DOHH2 (cell line): ENCODE results near the gene DCX.

Experiments used
- H3F3A ChIP-seq: fragments of 200-600 bp; sonication (generic), shearing (Covaris generic); 2 replicates; pipeline ENCODE4 v1.6.0; 2016; ENCODE audit warnings: antibody characterized with exemption, mild to moderate bottlenecking; ENCODE audit not compliant: control insufficient read depth, insufficient read depth
- H3K27ac ChIP-seq: fragments of 200-600 bp; sonication (generic); 2 replicates; pipeline ENCODE4 v1.5.1; 2014; ENCODE audit warnings: low read depth, mild to moderate bottlenecking, low read length, moderate library complexity
- H3K27me3 ChIP-seq: fragments of 200-600 bp; sonication (generic); 2 replicates; pipeline ENCODE4 v1.6.1; 2014; ENCODE audit warnings: mild to moderate bottlenecking, low read length, mixed read lengths; ENCODE audit not compliant: control insufficient read depth
- H3K36me3 ChIP-seq: fragments of 200-600 bp; sonication (generic); 2 replicates; pipeline ENCODE4 v1.6.1; 2014; ENCODE audit warnings: mild to moderate bottlenecking, low read length, moderate library complexity, mixed read lengths; ENCODE audit not compliant: control insufficient read depth
- H3K4me1 ChIP-seq: fragments of 200-600 bp; sonication (generic); 2 replicates; pipeline ENCODE4 v1.6.1; 2014; ENCODE audit warnings: mild to moderate bottlenecking, low read length, mixed read lengths; ENCODE audit not compliant: control insufficient read depth
- H3K4me2 ChIP-seq: fragments of 200-600 bp; sonication (generic); 2 replicates; pipeline ENCODE4 v1.6.0; 2014; ENCODE audit warnings: mild to moderate bottlenecking, low read length, moderate library complexity
- H3K4me3 ChIP-seq: fragments of 200-600 bp; sonication (generic); 2 replicates; pipeline ENCODE4 v1.5.1; 2014; ENCODE audit warnings: mild to moderate bottlenecking, low read length, mixed read lengths
- H3K79me2 ChIP-seq: fragments of 200-600 bp; sonication (generic); 2 replicates; pipeline ENCODE4 v1.6.1; 2014; ENCODE audit warnings: mild to moderate bottlenecking, low read length, mixed read lengths; ENCODE audit not compliant: control insufficient read depth
- H3K9me2 ChIP-seq: fragments of 200-600 bp; sonication (generic); replicated peaks from 2 replicates; pipeline ENCODE4 v1.6.1; 2014; ENCODE audit warnings: mild to moderate bottlenecking, low read length, mixed read lengths; ENCODE audit not compliant: control insufficient read depth
- H3K9me3 ChIP-seq: fragments of 200-600 bp; sonication (generic); 2 replicates; pipeline ENCODE4 v1.6.1; 2014; ENCODE audit warnings: antibody characterized with exemption, low read length, mixed read lengths; ENCODE audit not compliant: control insufficient read depth, insufficient read depth
- H4K20me1 ChIP-seq: fragments of 200-600 bp; sonication (generic); 2 replicates; pipeline ENCODE4 v1.6.0; 2014; ENCODE audit warnings: low read depth, mild to moderate bottlenecking, antibody characterized with exemption, low read length, moderate library complexity; ENCODE audit not compliant: control insufficient read depth, insufficient read depth
- CTCF ChIP-seq: fragments of 200-600 bp; sonication (generic); IDR thresholded peaks from one replicate; pipeline ENCODE4 v1.5.1; 2014; ENCODE audit warnings: antibody characterized with exemption, mild to moderate bottlenecking, low read depth, low read length; ENCODE audit not compliant: poor library complexity, severe bottlenecking
- EZH2phosphoT487 ChIP-seq: fragments of 200-600 bp; sonication (generic); IDR thresholded peaks from 2 replicates; pipeline ENCODE4 v1.6.1; 2017; ENCODE audit warnings: borderline replicate concordance, mild to moderate bottlenecking, antibody characterized with exemption, low read length, moderate library complexity, mixed read lengths

The DCX gene

GRCh38 chrX:111309083-111309482 is 102.9 kb downstream of the DCX start:
- TF ChIP-seq CTCF (no peak), EZH2phosphoT487 (no peak)
- Histone ChIP-seq H3K27me3 (no peaks in the 10 kb centered on the region), H3K36me3 (no peaks in the 10 kb centered on the region), H3K9me2 (no peaks in the 10 kb centered on the region), H3K4me2 (no peak overlapping the region), H3K4me3 (no peak overlapping the region), H3K27ac (no peak overlapping the region), H3K9me3 (no peaks in the 10 kb centered on the region), H4K20me1 (no peaks in the 10 kb centered on the region), H3K79me2 (no peaks in the 10 kb centered on the region), H3K4me1 (no peaks in the 10 kb centered on the region), H3F3A (no peaks in the 10 kb centered on the region)

- no peaks in the 10 kb centered on the region for H3K79me2 ChIP-seq
- no peaks in the 10 kb centered on the region for H4K20me1 ChIP-seq
- H3K4me1 ChIP-seq, result no peaks in the 10 kb centered on the region
- H3K9me3 ChIP-seq, result no peaks in the 10 kb centered on the region
- no peak for TF ChIP-seq CTCF
- TF ChIP-seq EZH2phosphoT487, result no peak
- no peaks in the 10 kb centered on the region for H3F3A ChIP-seq
- no peaks in the 10 kb centered on the region for H3K27me3 ChIP-seq
- H3K27ac ChIP-seq, result no peak overlapping the region
- H3K9me2 ChIP-seq, result no peaks in the 10 kb centered on the region
- no peak overlapping the region for H3K4me2 ChIP-seq
- H3K36me3 ChIP-seq, result no peaks in the 10 kb centered on the region
- no peak overlapping the region for H3K4me3 ChIP-seq
These were observed 104.0 kb downstream of the DCX start for GRCh38 chrX:111308039-111308438.

- Histone ChIP-seq H3K27me3 (no peaks in the 10 kb centered on the region), H3K36me3 (no peaks in the 10 kb centered on the region), H4K20me1 (no peaks in the 10 kb centered on the region), H3K4me2 (no peak overlapping the region), H3F3A (no peaks in the 10 kb centered on the region), H3K9me3 (no peaks in the 10 kb centered on the region), H3K4me3 (no peak overlapping the region), H3K9me2 (no peaks in the 10 kb centered on the region), H3K4me1 (no peaks in the 10 kb centered on the region), H3K79me2 (no peaks in the 10 kb centered on the region), H3K27ac (no peak overlapping the region)
- TF ChIP-seq EZH2phosphoT487, result no peak
- TF ChIP-seq CTCF, result no peak
These were observed 109.7 kb downstream of the DCX start for GRCh38 chrX:111302284-111302683.

- Histone ChIP-seq H3K36me3 (no peaks in the 10 kb centered on the region), H3K27ac (no peak overlapping the region), H3K9me3 (no peaks in the 10 kb centered on the region), H3K79me2 (no peaks in the 10 kb centered on the region), H3K27me3 (no peaks in the 10 kb centered on the region), H3K4me2 (no peak overlapping the region), H3K9me2 (no peaks in the 10 kb centered on the region), H3K4me1 (no peaks in the 10 kb centered on the region), H3F3A (no peaks in the 10 kb centered on the region), H4K20me1 (no peaks in the 10 kb centered on the region), H3K4me3 (no peak overlapping the region)
- TF ChIP-seq CTCF, result no peak
- TF ChIP-seq EZH2phosphoT487, result no peak
These were observed 123.2 kb downstream of the DCX start for GRCh38 chrX:111288841-111289240.
